ENCODE results near the gene SYNPO2L.
"Not testable (repeated sequence)": the region's sequence is repeated elsewhere in the genome, so short reads cannot be mapped to it uniquely, and the experiment has no call there.

Gene SYNPO2L

GRCh38 chr10:73655990-73656298, at the start of gene SYNPO2L:
TSS of gene SYNPO2L (minus strand) at chr10:73656029. CDS start at chr10:73655922, 107 bp downstream.
- no peak for ATAC-seq

- not testable (repeated sequence) for ATAC-seq
These were observed 48.1 kb upstream of the SYNPO2L start for GRCh38 chr10:73703924-73704323.

GRCh38 chr10:73698819-73699218, 43.0 kb upstream of the SYNPO2L start:
- ATAC-seq, result not testable (repeated sequence)

GRCh38 chr10:73697675-73698159, 41.9 kb upstream of the SYNPO2L start, which contains the start of gene AGAP5:
TSS of gene AGAP5 (minus strand) at chr10:73698109. CDS start at chr10:73697755, 354 bp downstream.
- ATAC-seq, result not testable (repeated sequence)

- not testable (repeated sequence) for ATAC-seq
These were observed 39.5 kb upstream of the SYNPO2L start for GRCh38 chr10:73695302-73695701.

- ATAC-seq, result not testable (repeated sequence)
These were observed 34.9 kb upstream of the SYNPO2L start for GRCh38 chr10:73690755-73691154.

GRCh38 chr10:73689596-73689995, 33.8 kb upstream of the SYNPO2L start:
- not testable (repeated sequence) for ATAC-seq

GRCh38 chr10:73687641-73688040, 31.8 kb upstream of the SYNPO2L start:
- ATAC-seq, result not testable (repeated sequence)

- ATAC-seq, result not testable (repeated sequence)
These were observed 18.7 kb upstream of the SYNPO2L start for GRCh38 chr10:73674546-73674945.

- ATAC-seq, result not testable (repeated sequence)
These were observed 12.5 kb upstream of the SYNPO2L start for GRCh38 chr10:73668378-73668777.

GRCh38 chr10:73666153-73666809, 10.5 kb upstream of the SYNPO2L start:
- ATAC-seq, result not testable (repeated sequence)

GRCh38 chr10:73665581-73665980, 9.8 kb upstream of the SYNPO2L start:
- ATAC-seq, result not testable (repeated sequence)

- ATAC-seq, result not testable (repeated sequence)
These were observed 8.6 kb upstream of the SYNPO2L start for GRCh38 chr10:73664156-73665040.

- not testable (repeated sequence) for ATAC-seq
These were observed 7.8 kb upstream of the SYNPO2L start for GRCh38 chr10:73663621-73664020.

- ATAC-seq, result not testable (repeated sequence)
These were observed 6.9 kb upstream of the SYNPO2L start for GRCh38 chr10:73662705-73663104.

- no peak for ATAC-seq
These were observed 406 bp downstream of the SYNPO2L start for GRCh38 chr10:73655257-73655989.

GRCh38 chr10:73653701-73654100, 2.1 kb downstream of the SYNPO2L start:
- ATAC-seq, result no peak

- ATAC-seq, result no peak
These were observed 2.6 kb downstream of the SYNPO2L start for GRCh38 chr10:73653195-73653594.

- peak; percentile 42 to 44 for ATAC-seq
These were observed 5.1 kb downstream of the SYNPO2L start for GRCh38 chr10:73650537-73651331.

GRCh38 chr10:73649876-73650536, 5.8 kb downstream of the SYNPO2L start:
- no peak for ATAC-seq

All from activated CD4-positive, CD25-positive, alpha-beta regulatory T cell treated with anti-CD3 and anti-CD28 coated beads, Interleukin-2, amount 50 U/mL, for 24 hours (primary cell).